Type B pancreatic cell (in vitro differentiated cells): ENCODE data around the gene FAM110D. TPM values are rescaled to one million over a fixed set of nuclear protein-coding genes. Genes with fewer than 3 reads are reported as not detected.

Experiments
- DNase-seq: peaks from one replicate; pipeline ENCODE4 v3.0.0; 2021; ENCODE audit warnings: mixed read lengths; ENCODE audit not compliant: unreplicated experiment; ENCODE audit errors: extremely low spot score
- H3K27ac Mint-ChIP-seq: 2 replicates; pipeline ENCODE4 v1.8.0; 2021; ENCODE audit warnings: mild to moderate bottlenecking, mixed read lengths
- H3K27me3 Mint-ChIP-seq: 2 replicates; pipeline ENCODE4 v1.8.0; 2021; ENCODE audit warnings: mixed read lengths
- H3K36me3 Mint-ChIP-seq: 2 replicates; pipeline ENCODE4 v1.8.0; 2021; ENCODE audit warnings: mixed read lengths
- H3K4me1 Mint-ChIP-seq: one replicate; pipeline ENCODE4 v1.8.0; 2021; ENCODE audit warnings: mixed read lengths; ENCODE audit not compliant: unreplicated experiment
- H3K4me3 Mint-ChIP-seq: 2 replicates; pipeline ENCODE4 v1.8.0; 2021; ENCODE audit warnings: mild to moderate bottlenecking, mixed read lengths
- H3K9me3 Mint-ChIP-seq: 2 replicates; pipeline ENCODE4 v1.8.0; 2021; ENCODE audit warnings: mixed read lengths
- total RNA-seq: library from RNA; stranded (reverse); gene quantifications from 2 replicates; pipeline ENCODE4 v1.2.1, GENCODE V29; 2021; ENCODE audit warnings: low replicate concordance
- TF ChIP-seq, protein P1 (sequence below): fragments of 200-600 bp; sonication (generic); conservative IDR thresholded peaks from 2 replicates; pipeline ENCODE4 v1.5.0; 2021; ENCODE audit warnings: antibody characterized with exemption, mild to moderate bottlenecking

FAM110D gene
- total RNA-seq, 1 donor from 2014 or later, result 1.4 TPM

DNA sequence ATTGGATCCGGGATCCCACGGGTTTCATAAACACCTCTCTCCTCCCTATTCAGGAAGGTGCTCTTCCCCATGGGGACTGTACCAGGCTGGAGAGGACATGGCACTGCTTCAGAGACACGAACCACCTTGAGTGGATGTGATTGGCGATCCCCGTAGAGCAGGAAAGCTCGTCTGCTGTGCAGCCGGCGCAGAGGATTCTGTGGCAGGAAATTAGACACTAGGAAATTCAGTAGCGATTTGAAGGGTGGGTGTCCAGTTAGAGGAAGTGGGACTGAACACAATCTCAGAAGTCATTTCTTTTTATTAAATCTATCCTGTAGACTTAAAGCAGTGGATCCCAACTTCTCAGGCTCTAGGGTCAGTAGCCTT lies 46.5 kb upstream of the FAM110D start:
- Mint-ChIP-seq H3K27me3 (no peaks in the 10 kb centered on the region), H3K4me3 (peak overlapping the region; percentile 97), H3K4me1 (peaks cover 20% of the 10 kb centered on the region), H3K27ac (peak overlapping the region; percentile 96), H3K36me3 (no peaks in the 10 kb centered on the region), H3K9me3 (no peaks in the 10 kb centered on the region)
- no peak for DNase-seq
- TF ChIP-seq, protein P1, sequence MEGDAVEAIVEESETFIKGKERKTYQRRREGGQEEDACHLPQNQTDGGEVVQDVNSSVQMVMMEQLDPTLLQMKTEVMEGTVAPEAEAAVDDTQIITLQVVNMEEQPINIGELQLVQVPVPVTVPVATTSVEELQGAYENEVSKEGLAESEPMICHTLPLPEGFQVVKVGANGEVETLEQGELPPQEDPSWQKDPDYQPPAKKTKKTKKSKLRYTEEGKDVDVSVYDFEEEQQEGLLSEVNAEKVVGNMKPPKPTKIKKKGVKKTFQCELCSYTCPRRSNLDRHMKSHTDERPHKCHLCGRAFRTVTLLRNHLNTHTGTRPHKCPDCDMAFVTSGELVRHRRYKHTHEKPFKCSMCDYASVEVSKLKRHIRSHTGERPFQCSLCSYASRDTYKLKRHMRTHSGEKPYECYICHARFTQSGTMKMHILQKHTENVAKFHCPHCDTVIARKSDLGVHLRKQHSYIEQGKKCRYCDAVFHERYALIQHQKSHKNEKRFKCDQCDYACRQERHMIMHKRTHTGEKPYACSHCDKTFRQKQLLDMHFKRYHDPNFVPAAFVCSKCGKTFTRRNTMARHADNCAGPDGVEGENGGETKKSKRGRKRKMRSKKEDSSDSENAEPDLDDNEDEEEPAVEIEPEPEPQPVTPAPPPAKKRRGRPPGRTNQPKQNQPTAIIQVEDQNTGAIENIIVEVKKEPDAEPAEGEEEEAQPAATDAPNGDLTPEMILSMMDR, result no peak

DNA sequence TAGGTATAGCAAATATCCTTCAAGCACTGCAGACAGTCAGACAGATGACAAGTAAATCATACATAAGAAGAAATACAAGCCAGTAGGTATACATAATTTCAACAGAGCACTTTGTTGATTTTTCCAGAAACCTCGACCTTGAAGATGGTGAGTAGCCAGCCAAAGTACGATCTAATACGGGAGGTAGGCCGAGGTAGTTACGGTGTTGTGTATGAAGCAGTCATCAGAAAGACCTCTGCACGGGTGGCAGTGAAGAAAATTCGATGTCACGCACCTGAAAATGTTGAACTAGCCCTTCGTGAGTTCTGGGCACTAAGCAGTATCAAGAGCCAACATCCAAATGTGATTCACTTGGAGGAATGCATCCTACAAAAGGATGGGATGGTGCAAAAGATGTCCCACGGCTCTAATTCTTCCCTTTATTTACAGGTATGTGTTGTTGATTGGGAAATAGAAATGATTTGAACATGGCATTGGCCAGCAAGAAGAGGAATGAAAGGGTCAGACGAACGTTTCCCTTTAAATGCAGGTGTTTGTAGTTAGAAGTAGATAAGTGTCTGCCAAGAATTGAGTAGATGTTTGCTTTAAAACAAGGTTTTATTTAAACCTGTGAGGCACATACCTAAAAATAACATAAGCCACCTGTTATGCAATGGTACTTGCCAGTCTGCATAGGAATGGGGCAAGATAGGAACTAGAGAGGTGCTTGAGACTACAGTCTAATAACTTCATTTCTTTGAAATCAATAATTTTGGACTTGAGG lies 44.5 kb upstream of the FAM110D start:
- Mint-ChIP-seq H3K4me3 (peak overlapping the region; percentile 24), H3K36me3 (peaks cover 10% of the 10 kb centered on the region), H3K27me3 (no peaks in the 10 kb centered on the region), H3K4me1 (peaks cover 20% of the 10 kb centered on the region), H3K9me3 (no peaks in the 10 kb centered on the region), H3K27ac (no peak overlapping the region)
- DNase-seq, result no peak
- TF ChIP-seq, protein P1, result no peak

DNA sequence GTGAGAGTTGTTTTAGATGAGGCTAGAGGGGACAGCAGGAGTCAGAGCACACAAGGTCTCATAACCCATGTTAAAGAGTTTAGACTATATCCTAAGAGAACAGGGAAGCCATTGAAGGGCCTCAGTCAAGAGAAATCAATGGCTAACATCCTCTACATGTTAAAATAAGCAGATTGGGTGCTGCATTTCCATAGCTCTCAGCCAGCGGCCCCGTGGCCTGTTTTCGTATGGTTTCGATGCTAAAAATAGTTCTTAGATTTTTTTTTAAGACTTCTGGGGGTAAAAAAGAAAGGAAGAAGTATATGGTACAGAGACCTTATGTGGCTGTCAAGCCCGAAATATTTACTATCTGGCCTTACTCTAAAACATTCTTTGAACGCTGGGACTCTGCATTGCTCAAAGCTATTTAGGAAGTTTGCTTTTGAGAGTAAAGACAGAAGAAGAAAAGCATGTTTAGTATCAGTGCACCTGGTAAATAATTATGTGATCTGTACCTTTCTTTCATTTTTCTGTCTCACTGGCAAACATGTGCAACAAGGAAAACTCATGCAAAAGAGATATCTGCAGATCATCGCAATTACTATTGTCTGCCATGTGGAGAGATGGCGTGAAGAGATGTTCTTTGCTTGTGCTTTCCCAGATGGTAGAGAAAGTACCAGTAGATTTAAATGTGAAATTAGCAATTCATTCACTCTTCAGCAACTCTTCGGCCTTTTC lies 38.8 kb upstream of the FAM110D start:
- peaks cover 4% of the 10 kb centered on the region for H3K4me1 Mint-ChIP-seq
- H3K27me3 Mint-ChIP-seq, result no peaks in the 10 kb centered on the region
- no peaks in the 10 kb centered on the region for H3K9me3 Mint-ChIP-seq
- H3K27ac Mint-ChIP-seq, result no peak overlapping the region
- TF ChIP-seq, protein P1, result no peak
- H3K4me3 Mint-ChIP-seq, result no peak overlapping the region
- DNase-seq, result peak; percentile 6
- peaks cover 14% of the 10 kb centered on the region for H3K36me3 Mint-ChIP-seq

DNA sequence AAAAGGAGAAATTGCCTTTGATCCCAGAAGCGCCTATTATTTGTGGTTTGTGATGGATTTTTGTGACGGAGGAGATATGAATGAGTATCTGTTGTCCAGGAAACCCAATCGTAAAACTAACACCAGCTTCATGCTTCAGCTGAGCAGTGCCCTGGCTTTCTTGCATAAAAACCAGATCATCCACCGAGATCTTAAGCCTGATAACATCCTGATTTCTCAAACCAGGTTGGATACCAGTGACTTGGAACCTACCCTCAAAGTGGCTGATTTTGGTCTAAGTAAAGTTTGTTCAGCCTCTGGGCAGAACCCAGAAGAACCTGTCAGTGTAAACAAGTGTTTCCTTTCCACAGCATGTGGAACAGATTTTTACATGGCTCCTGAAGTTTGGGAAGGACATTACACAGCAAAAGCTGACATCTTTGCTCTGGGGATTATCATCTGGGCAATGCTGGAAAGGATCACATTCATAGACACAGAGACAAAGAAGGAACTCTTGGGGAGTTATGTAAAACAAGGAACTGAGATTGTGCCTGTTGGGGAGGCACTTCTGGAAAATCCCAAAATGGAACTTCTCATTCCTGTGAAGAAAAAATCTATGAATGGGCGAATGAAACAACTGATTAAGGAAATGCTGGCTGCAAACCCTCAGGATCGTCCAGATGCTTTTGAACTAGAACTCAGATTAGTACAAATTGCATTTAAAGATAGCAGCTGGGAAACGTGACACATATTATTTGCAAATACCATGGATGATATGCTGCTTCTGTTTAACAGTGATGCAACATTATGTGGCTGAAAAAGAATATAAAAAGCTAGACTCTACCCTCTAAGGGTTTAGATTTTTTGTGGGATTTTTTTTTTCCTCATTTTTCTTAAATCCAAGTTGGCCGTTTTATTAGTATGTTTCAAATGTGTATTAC lies 36.8 kb upstream of the FAM110D start:
- DNase-seq, result peak; percentile 6
- H3K36me3 Mint-ChIP-seq, result peaks cover 14% of the 10 kb centered on the region
- H3K4me1 Mint-ChIP-seq, result peaks cover 11% of the 10 kb centered on the region
- H3K4me3 Mint-ChIP-seq, result no peak overlapping the region
- no peaks in the 10 kb centered on the region for H3K9me3 Mint-ChIP-seq
- TF ChIP-seq, protein P1, result no peak
- H3K27ac Mint-ChIP-seq, result no peak overlapping the region
- no peaks in the 10 kb centered on the region for H3K27me3 Mint-ChIP-seq
